Middle frontal gyrus (tissue), 1 donor: ENCODE results near the gene ING4.

Source experiments
- DNase-seq: peaks from one replicate; pipeline ENCODE4 v3.0.0-alpha.2; 2015; ENCODE audit warnings: low spot score; ENCODE audit errors: extremely low spot score

The ING4 gene

DNA sequence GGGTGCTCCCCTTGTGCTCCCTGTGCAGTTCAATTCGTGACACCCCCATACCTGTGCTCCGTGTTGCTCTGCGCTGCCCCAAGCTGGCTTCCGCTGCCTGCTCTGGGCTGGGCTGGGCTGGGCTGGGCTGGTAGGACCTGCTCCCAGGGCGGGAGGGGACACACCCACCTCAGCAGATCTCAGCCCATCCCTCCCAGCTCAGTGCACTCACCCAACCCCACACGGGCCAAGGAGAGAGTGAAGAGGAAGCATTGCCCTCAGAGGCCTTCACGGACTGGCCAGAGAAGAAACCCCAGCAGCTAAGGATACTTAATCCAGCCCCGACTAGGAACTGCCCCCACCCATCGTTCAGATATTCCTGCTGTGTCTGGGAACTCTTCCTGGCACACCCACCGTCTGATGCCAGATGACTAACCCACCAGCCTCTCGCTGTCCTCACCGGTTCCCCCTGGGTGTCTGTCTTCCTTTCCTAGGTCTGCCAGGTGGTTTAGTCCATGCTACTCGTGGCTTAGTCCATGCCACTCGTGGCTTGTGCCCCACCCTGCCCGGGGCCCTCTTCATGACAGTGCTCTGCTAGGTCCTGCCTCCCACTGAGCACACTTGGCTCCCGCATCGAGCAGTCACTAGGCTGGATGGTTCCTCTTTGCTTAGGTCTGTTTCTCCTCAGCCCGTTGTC is 26.9 kb downstream of the ING4 start, which contains the start of gene LPAR5:
Gene LPAR5, minus strand, starts transcription at position 104 of the 676 bp plus-strand sequence. CDS start 14,711 bp downstream, outside the sequence.
- no peak for DNase-seq

GRCh38 chr12:6635375-6635855 is 27.5 kb downstream of the ING4 start:
- DNase-seq: no peak

GRCh38 chr12:6632026-6632983 is 30.6 kb downstream of the ING4 start:
- no peak for DNase-seq

DNA sequence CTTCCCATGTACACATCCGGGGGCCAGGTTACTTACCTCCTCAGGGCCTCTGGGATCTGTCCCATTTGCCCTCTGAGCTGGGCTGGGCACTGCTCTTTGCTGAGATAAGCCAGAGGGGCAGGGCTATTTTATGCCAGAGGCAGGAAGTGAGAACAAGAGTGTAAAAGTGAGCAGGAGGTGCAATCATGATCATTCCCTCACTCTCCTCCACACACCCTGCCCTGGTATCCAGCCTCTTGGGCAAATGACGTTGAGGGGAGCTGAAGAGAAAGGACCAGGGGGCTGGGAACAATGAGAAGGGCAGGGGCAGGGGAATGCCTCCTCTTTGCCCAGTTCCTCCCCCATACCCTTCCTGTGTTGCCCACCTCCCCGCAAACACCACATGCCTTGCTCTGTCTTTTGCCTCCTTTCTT is 31.4 kb downstream of the ING4 start:
- no peak for DNase-seq

DNA sequence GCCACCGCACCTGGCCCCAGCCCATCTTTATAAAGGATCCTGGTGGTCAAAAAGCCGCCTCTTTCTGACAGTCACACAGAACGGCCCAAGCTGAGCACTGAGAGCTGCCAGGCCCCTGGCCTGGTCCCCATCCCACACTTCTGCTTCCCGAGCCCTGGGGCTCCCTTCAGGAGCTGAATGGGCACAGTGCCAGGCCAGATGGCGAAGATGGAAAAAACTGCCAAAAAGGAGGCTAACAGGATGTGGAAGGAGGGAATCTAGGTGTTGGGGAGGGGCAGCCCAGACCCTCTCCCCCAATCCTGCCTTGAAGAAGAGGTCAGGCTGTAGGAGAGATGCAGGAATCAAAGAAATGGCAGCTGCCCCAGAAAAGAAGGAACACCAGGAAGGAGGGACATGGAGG is 32.2 kb downstream of the ING4 start:
- no peak for DNase-seq

DNA sequence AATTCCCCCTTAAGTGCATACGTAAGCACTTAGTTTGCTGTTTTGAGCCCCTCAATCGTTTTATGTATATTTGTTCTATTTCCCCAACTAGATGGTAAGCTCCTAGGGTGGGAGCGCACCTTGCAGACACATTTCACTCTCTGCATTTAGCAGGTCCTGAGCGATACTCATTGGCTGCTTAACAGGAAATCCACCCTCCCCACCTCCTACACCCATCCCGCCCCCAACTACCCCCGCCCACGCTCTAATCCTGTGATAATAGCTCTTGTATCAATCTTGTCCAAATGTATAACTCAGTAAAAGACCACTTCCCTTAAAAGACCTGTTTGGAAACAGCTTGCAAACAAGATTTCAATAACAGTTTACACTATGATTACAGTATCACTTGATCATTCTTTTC is 35.3 kb downstream of the ING4 start:
- DNase-seq: no peak

DNA sequence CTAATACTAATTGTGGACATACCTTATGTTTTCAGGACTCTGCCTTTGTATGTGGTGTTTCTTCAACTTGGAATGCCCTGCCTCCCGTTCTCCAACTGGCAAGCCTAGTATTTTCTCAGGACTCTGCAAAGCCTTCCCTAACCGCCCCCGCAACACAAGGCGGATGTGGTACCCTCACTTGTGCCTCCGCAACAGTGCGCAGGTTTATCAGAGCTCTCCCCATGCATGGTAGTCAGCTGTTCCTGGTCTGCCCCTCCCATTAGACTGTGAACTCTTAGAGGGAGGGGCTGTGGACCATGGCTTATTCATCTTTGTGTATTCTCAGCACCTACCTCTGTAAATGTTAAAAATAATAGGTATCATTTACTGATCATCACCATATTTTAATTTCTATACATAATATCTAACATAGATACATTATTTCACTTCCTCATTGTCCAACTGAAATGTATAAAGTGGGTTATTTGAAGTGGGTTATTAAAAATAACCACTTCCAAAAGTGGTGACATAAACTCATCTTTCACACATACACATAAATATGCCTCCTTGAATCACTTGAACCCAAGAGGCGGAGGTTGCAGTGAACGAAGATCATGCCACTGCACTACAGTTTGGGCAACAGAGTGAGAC is 36.1 kb downstream of the ING4 start:
- no peak for DNase-seq

- no peak for DNase-seq
Observed at GRCh38 chr12:6620885-6621274, 42.0 kb downstream of the ING4 start.

DNA sequence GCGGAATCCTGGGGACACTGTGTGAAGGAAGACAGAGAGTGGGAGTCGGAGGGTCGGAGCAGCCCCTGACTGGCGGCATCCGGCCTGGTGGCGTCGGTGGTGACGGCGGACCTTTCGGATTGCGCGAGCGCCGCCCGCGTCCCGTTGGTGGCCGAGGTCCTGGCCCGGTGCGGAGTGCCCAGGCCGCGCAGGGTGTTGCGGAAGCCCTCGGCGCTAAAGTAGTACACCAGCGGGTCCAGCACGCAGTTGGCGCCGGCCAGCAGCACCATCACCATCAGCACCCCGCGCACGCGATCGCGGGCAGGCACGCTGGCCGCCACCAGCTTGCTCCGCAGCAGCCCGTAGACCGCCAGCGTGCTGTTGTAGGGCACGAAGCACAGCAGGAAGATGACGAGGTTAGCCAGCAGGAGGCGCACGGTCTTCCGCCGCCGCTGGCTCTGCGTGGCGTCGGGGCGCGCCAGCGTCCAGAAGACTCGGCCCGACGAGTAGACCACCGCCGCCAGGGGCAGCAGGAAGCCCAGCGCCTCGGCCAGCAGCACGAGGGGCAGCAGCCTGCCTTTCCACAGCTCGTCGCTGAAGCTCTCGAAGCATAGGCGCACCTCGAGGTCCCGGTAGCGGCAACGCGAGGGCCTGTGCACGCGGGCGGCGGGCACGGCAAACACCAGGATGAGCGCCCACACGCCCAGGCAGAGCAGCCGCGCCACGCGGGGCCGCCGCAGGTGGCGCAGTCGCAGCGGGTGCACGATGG is 42.6 kb downstream of the ING4 start:
- no peak for DNase-seq

DNA sequence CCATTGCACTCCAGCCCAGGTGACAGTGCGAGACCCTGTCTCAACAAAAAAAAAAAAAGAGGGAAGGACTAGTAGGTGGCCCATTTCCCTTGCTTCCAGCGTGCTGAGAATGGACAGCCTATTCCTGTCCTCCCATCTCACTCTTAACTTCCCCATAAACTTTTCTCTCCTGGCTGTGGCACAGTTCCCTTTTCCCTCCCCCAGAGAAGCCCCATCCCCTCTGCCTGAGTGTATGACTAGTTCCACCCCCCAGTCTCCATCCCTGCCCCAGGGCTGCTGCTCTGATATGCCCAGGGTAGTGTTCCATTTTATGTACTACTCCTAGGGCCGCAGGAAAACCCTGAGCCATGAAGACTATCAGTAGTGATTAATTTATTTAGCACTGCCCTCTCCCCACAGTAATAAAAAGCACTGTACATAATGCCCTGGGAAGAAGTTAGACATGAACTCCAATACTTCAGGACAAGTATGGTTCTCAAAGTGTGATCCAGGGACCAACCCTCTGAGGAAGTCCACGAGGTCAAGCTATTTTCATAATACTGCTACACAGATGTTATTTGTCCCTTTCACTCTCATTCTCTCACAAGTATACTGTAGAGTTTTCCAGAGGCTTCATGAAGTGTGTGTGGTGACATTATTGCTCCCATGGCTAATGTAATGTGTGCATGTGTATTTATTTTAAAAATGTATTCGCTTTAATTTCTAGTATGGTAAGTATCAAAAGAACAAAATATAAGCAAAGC is 44.3 kb downstream of the ING4 start:
- DNase-seq: no peak

GRCh38 chr12:6615802-6616201 is 47.1 kb downstream of the ING4 start:
- no peak for DNase-seq

GRCh38 chr12:6614513-6615172 is 48.3 kb downstream of the ING4 start:
- DNase-seq: no peak

GRCh38 chr12:6613776-6614512 is 49.0 kb downstream of the ING4 start:
- peak; percentile 79 for DNase-seq

GRCh38 chr12:6613015-6613775 is 49.7 kb downstream of the ING4 start:
- DNase-seq: no peak

GRCh38 chr12:6612652-6613014 is 50.3 kb downstream of the ING4 start:
- no peak for DNase-seq

GRCh38 chr12:6612247-6612646 is 50.7 kb downstream of the ING4 start:
- DNase-seq: no peak

DNA sequence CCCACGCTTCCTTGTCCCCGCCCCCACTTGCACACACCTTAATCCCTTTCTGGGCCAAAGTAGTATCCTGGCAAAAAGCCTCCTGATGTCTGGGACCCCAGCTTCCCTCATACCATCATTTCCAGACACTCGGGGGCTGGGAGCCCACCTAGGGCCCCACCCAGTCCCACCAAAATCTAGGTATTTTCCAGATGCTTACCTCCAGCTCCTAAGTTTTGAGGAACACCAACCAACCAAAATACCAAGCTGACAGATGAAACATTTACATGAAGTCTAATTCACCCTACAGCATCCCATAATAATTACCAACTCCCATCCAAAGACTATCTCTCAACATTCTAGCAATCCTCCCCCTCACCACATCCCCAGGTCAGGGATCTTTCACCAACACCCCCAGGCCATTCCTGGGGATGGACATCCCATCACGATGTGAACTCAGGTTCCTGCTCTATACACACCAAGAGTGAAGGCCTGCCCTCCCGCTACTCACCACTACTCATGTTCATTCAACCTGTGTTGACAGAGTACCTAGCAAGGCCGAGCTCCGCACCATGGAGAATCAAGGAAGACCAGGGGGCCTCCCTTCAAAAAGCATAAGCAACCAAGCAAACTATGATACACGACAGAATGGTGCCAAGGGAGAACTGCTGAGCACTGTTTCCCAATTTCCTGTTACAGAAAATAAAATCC is 54.2 kb downstream of the ING4 start:
- no peak for DNase-seq
